WTC11 (cell line): ENCODE results near the gene UBXN11. TPM values are rescaled to one million over a fixed set of nuclear protein-coding genes. Genes with fewer than 3 reads are reported as not detected.

Source experiments
- ATF3 ChIP-seq: sonication (generic); formaldehyde crosslinking; conservative IDR thresholded peaks from 2 replicates; pipeline ENCODE4 v1.8.1; 2022; ENCODE audit warnings: mild to moderate bottlenecking, missing genetic modification reagents
- E2F4 ChIP-seq: sonication (generic); formaldehyde crosslinking; IDR thresholded peaks from 2 replicates; pipeline ENCODE4 v1.8.1; 2022; ENCODE audit warnings: low read depth, mild to moderate bottlenecking, moderate library complexity, missing genetic modification reagents, borderline replicate concordance
- FOXK1 ChIP-seq: sonication (generic); formaldehyde crosslinking; IDR thresholded peaks from 2 replicates; pipeline ENCODE4 v1.8.0; 2022; ENCODE audit warnings: mild to moderate bottlenecking, moderate library complexity, missing genetic modification reagents
- IRF2 ChIP-seq: sonication (generic); formaldehyde crosslinking; IDR thresholded peaks from 2 replicates; pipeline ENCODE4 v1.8.0; 2022; ENCODE audit warnings: low read depth, missing genetic modification reagents, borderline replicate concordance
- NFE2L1 ChIP-seq: sonication (generic); formaldehyde crosslinking; IDR thresholded peaks from 2 replicates; pipeline ENCODE4 v1.8.1; 2023; ENCODE audit warnings: missing genetic modification reagents
- PREB ChIP-seq: sonication (generic); formaldehyde crosslinking; IDR thresholded peaks from 2 replicates; pipeline ENCODE4 v1.8.1; 2022; ENCODE audit warnings: mild to moderate bottlenecking, missing genetic modification reagents, moderate library complexity, borderline replicate concordance
- ZBTB21 ChIP-seq: sonication (generic); formaldehyde crosslinking; IDR thresholded peaks from 2 replicates; pipeline ENCODE4 v1.8.1; 2023; ENCODE audit warnings: mild to moderate bottlenecking, missing genetic modification reagents, borderline replicate concordance
- ZNF121 ChIP-seq: sonication (generic); formaldehyde crosslinking; IDR thresholded peaks from 2 replicates; pipeline ENCODE4 v1.8.0; 2023; ENCODE audit warnings: missing genetic modification reagents
- ZNF317 ChIP-seq: sonication (generic); formaldehyde crosslinking; IDR thresholded peaks from 2 replicates; pipeline ENCODE4 v1.8.1; 2023; ENCODE audit warnings: low read depth, mild to moderate bottlenecking, moderate library complexity, missing genetic modification reagents, borderline replicate concordance
- ZNF416 ChIP-seq: fragments of 250-450 bp; sonication (Bioruptor Pico); IDR thresholded peaks from 2 replicates; pipeline ENCODE4 v1.9.0; 2021; ENCODE audit warnings: mild to moderate bottlenecking, inconsistent platforms
- ZNF532 ChIP-seq: fragments of 250-450 bp; sonication (Bioruptor Pico); IDR thresholded peaks from 2 replicates; pipeline ENCODE4 v1.9.0; 2021; ENCODE audit warnings: mild to moderate bottlenecking, borderline replicate concordance
- total RNA-seq: library from RNA; stranded (reverse); gene quantifications from 3 replicates; pipeline ENCODE4 v1.2.3, GENCODE V29; 2021
- TF ChIP-seq, protein P1 (sequence below): sonication (generic); formaldehyde crosslinking; IDR thresholded peaks from 2 replicates; pipeline ENCODE4 v1.8.0; 2022; ENCODE audit warnings: missing genetic modification reagents
- TF ChIP-seq, protein P2 (sequence below): sonication (generic); formaldehyde crosslinking; IDR thresholded peaks from 2 replicates; pipeline ENCODE4 v1.8.0; 2023; ENCODE audit warnings: missing genetic modification reagents, mild to moderate bottlenecking, borderline replicate concordance

Gene UBXN11
- total RNA-seq, 1 experiment from 2014 or later = 14.1 TPM

GRCh38 chr1:26268290-26269197, 37.9 kb downstream of the UBXN11 start (continued):
- TF ChIP-seq ZNF532 (CRISPR knock-in tag) (no peak), ZNF121 (no peak), IRF2 (no peak), FOXK1 (CRISPR knock-in tag) (no peak), ZBTB21 (no peak), NFE2L1 (CRISPR knock-in tag) (no peak), ZNF416 (no peak), PREB (no peak), ZNF317 (CRISPR knock-in tag) (no peak), E2F4 (CRISPR knock-in tag) (no peak), ATF3 (CRISPR knock-in tag) (no peak)
- TF ChIP-seq, protein P1, sequence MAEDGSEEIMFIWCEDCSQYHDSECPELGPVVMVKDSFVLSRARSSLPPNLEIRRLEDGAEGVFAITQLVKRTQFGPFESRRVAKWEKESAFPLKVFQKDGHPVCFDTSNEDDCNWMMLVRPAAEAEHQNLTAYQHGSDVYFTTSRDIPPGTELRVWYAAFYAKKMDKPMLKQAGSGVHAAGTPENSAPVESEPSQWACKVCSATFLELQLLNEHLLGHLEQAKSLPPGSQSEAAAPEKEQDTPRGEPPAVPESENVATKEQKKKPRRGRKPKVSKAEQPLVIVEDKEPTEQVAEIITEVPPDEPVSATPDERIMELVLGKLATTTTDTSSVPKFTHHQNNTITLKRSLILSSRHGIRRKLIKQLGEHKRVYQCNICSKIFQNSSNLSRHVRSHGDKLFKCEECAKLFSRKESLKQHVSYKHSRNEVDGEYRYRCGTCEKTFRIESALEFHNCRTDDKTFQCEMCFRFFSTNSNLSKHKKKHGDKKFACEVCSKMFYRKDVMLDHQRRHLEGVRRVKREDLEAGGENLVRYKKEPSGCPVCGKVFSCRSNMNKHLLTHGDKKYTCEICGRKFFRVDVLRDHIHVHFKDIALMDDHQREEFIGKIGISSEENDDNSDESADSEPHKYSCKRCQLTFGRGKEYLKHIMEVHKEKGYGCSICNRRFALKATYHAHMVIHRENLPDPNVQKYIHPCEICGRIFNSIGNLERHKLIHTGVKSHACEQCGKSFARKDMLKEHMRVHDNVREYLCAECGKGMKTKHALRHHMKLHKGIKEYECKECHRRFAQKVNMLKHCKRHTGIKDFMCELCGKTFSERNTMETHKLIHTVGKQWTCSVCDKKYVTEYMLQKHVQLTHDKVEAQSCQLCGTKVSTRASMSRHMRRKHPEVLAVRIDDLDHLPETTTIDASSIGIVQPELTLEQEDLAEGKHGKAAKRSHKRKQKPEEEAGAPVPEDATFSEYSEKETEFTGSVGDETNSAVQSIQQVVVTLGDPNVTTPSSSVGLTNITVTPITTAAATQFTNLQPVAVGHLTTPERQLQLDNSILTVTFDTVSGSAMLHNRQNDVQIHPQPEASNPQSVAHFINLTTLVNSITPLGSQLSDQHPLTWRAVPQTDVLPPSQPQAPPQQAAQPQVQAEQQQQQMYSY = no peak
- TF ChIP-seq, protein P2, sequence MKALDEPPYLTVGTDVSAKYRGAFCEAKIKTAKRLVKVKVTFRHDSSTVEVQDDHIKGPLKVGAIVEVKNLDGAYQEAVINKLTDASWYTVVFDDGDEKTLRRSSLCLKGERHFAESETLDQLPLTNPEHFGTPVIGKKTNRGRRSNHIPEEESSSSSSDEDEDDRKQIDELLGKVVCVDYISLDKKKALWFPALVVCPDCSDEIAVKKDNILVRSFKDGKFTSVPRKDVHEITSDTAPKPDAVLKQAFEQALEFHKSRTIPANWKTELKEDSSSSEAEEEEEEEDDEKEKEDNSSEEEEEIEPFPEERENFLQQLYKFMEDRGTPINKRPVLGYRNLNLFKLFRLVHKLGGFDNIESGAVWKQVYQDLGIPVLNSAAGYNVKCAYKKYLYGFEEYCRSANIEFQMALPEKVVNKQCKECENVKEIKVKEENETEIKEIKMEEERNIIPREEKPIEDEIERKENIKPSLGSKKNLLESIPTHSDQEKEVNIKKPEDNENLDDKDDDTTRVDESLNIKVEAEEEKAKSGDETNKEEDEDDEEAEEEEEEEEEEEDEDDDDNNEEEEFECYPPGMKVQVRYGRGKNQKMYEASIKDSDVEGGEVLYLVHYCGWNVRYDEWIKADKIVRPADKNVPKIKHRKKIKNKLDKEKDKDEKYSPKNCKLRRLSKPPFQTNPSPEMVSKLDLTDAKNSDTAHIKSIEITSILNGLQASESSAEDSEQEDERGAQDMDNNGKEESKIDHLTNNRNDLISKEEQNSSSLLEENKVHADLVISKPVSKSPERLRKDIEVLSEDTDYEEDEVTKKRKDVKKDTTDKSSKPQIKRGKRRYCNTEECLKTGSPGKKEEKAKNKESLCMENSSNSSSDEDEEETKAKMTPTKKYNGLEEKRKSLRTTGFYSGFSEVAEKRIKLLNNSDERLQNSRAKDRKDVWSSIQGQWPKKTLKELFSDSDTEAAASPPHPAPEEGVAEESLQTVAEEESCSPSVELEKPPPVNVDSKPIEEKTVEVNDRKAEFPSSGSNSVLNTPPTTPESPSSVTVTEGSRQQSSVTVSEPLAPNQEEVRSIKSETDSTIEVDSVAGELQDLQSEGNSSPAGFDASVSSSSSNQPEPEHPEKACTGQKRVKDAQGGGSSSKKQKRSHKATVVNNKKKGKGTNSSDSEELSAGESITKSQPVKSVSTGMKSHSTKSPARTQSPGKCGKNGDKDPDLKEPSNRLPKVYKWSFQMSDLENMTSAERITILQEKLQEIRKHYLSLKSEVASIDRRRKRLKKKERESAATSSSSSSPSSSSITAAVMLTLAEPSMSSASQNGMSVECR (CRISPR knock-in tag) = no peak
